ENCODE results near the gene FGF19.

The FGF19 gene

GRCh38 chr11:69654001-69654659 lies 49.7 kb downstream of the FGF19 start:
- no peak for DNase-seq

GRCh38 chr11:69653406-69653960 lies 50.3 kb downstream of the FGF19 start:
- no peak for DNase-seq

DNA sequence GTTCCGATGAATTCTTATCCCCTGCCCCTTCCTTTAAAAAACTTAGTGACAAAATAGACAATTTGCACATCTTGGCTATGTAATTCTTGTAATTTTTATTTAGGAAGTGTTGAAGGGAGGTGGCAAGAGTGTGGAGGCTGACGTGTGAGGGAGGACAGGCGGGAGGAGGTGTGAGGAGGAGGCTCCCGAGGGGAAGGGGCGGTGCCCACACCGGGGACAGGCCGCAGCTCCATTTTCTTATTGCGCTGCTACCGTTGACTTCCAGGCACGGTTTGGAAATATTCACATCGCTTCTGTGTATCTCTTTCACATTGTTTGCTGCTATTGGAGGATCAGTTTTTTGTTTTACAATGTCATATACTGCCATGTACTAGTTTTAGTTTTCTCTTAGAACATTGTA lies 50.8 kb downstream of the FGF19 start:
- no peak for DNase-seq

- DNase-seq, result no peak
These were observed 51.8 kb downstream of the FGF19 start for GRCh38 chr11:69651834-69652620.

GRCh38 chr11:69650832-69651344 lies 52.9 kb downstream of the FGF19 start:
- no peak for DNase-seq

- DNase-seq, result no peak
These were observed 53.6 kb downstream of the FGF19 start for GRCh38 chr11:69650081-69650831.

GRCh38 chr11:69649576-69649900 lies 54.3 kb downstream of the FGF19 start:
- no peak for DNase-seq

DNA sequence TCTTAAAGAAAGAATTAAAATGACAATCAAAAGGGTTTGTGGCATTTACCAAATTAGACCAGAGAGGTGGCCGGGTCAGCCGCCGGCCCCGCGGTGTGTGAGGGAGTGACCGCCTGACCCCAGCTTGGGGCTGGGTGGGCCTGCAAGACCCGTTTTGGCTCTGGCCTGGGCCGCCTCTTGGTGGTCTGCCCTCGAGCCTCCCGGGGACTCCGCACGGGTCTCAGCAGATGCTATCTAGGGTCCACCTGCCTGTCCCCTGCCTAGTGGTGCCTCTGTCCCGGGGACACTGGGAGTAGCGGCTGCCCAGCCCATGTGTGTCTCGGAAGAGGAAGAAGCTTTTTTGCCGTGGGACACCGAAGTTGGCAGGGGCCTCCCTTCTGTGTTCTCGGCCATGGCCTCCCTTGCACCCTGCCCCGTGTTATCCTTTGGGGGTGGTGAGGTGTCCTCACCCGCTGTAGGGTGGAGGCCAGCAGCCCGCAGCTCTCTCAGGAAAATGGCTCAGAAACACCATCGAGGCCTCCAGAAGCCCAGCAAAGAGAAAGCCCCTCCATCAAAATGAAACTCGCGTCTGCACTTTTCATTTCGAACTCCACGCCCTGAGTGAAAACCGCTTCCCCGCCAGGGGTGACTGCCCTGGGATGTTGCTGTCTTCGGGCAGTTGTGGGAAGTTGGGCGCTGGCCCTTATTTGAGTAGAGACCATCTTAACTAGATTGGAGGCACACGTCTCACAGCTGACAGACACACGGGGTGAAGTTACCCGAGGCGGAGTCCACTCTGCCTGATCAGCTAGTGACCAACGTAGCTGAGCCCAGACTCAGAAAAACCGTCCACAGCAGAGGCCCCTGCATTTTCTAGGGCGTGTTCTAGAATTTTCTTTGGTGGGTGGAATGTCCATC lies 54.9 kb downstream of the FGF19 start:
- no peak for DNase-seq

Measured in HCEC 1CT (cell line).